NCI-H2081 treated with DMSO at 0.1 percent for 48 hours (cell line): ENCODE measurements around the gene DPYSL5.
"Not testable (repeated sequence)": the region's sequence is repeated elsewhere in the genome, so short reads cannot be mapped to it uniquely, and the experiment has no call there.

Experiments
- DNase-seq: peaks from one replicate; lab custom pipeline; 2025; lab: John Stamatoyannopoulos, UW

Gene DPYSL5

DNA sequence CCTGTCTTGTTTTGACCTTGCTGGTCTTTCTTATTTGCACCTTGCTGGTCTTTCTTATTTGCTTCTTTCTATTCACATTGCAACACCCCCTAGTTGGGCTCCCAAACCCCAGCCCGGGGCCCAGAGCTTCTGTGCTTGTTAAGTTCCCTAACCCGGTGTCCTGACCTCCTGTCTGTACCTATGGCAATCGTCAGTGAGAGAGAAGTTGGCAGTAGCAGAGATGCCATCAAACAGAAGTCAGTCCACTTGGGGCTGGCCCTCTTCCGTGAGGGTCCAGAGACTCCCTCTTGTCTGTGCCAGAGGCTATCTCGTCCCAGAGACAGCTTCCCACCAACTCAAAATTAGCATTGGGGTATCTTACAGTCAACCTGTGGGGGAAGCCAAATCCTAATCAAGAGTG is 55.7 kb downstream of the DPYSL5 start:
- no peak for DNase-seq

DNA sequence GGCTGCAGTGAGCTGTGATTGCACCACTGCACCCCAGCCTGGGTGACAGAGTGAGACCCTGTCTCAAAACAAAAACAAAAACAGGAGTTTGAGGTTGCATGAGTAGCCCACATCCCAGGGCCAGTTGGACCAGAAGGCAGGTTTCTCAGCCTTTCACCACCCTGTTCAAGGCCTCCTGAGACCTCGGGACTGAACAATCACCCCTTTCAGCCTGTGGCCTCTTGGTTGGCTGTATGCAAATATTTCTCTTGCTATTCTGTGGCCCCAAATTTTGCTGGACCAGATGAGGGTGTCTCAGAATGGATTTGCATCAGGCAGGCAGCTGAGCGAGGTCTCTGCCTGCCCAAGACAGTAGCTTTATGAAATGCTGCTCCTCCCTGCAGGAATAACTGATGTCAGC is 56.9 kb downstream of the DPYSL5 start:
- no peak for DNase-seq

DNA sequence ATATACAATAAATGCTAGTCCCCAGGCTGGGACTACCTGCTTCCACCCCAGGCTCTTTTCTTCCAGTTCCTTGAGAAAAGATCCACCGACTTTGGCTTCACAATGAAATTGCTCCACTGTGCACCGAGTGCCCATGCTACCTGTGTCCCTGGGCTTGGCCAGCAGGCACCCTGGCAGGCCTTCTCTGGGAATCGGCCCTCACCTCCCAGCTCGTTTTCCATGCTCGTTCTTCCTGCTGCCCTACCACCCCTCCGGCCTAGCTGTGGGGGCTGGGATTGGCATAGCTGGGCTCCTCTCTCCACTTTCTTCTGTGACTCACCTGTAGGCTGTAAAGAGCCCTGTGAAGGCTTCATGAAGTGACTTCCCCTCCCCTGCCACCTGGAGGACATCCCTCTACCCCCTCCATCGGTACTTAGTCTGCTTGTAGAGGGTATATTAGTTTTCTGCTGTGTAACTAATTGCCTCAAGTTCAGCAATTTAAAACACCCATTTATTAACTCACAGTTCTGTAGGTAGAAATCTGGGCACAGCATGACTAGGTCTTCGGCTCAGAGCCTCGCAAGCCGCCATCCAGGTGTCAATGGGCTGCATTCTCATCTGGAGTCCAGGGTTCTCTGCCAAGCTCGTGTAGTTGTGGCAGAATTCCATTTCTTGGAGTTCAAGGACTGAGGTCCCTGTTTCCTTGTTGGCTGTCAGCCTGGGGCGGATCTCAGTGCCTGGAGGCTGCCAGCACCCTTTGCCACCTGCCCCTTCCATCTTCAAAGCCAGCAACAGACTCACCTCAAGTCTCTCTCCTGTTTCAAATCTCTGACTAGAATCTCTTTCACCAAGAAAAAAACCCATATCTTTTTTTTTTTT is 57.6 kb downstream of the DPYSL5 start:
- no peak for DNase-seq

- DNase-seq: no peak
These were observed 59.5 kb downstream of the DPYSL5 start for GRCh38 chr2:26907416-26907815.

- DNase-seq: no peak
These were observed 62.2 kb downstream of the DPYSL5 start for GRCh38 chr2:26910176-26910575.

- DNase-seq: peak; percentile 77
These were observed 64.3 kb downstream of the DPYSL5 start for GRCh38 chr2:26911911-26912861.

DNA sequence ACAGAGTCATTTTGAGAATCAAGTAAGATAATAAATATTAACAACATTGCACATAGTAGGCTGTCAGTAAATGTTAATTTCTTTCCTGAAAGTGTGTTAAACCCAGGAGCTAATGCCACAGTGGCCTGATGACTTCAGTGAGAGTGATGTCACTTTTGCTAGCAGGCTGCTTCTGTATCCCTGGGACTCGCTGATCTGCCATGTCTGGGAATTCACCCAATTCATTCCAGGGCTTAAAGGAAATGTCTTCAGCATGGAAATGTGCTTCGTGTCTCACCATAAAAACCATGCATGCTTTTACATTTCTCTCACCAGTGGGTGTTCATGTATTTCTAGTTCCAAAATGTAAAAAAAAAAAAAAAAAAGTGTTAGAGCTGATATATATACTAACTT is 65.7 kb downstream of the DPYSL5 start:
- no peak for DNase-seq

GRCh38 chr2:26913999-26914658 is 66.2 kb downstream of the DPYSL5 start:
- no peak for DNase-seq

DNA sequence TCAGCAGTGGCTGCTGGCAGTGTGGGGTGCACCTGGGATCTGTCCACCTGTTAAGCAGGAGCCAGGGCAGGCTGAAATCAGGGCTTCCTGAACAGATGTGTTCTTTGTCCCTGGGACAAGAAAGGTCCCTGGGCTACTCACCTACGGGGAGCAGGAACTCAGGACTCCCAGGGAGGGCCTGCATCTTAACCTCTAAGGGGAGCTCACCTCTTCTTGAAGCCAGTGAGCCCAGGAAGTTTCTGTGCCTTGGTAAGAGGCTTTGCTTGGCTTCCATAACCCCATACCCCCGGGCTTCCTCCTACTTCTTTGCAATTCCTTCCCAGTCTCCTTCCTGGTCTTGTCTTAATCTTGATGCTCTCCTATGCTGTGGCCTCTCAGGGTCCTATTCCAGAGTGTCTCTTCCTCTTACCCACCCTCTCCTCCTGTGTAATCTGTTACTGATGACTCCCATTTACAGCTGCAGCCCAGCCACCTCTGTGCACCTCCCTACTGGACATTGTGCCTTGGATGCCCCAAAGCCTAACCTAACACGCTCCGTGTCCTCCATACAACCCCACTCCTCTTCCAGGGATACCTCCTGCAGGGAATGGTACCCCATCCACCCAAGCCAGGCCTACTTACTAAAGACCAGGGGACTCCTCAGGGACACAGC is 66.9 kb downstream of the DPYSL5 start:
- no peak for DNase-seq

GRCh38 chr2:26915316-26915715 is 67.4 kb downstream of the DPYSL5 start:
- DNase-seq: no peak

GRCh38 chr2:26916128-26916692 is 68.3 kb downstream of the DPYSL5 start:
- DNase-seq: no peak

- no peak for DNase-seq
These were observed 69.4 kb downstream of the DPYSL5 start for GRCh38 chr2:26917135-26917836.

- no peak for DNase-seq
These were observed 73.4 kb downstream of the DPYSL5 start for GRCh38 chr2:26921323-26921722.

DNA sequence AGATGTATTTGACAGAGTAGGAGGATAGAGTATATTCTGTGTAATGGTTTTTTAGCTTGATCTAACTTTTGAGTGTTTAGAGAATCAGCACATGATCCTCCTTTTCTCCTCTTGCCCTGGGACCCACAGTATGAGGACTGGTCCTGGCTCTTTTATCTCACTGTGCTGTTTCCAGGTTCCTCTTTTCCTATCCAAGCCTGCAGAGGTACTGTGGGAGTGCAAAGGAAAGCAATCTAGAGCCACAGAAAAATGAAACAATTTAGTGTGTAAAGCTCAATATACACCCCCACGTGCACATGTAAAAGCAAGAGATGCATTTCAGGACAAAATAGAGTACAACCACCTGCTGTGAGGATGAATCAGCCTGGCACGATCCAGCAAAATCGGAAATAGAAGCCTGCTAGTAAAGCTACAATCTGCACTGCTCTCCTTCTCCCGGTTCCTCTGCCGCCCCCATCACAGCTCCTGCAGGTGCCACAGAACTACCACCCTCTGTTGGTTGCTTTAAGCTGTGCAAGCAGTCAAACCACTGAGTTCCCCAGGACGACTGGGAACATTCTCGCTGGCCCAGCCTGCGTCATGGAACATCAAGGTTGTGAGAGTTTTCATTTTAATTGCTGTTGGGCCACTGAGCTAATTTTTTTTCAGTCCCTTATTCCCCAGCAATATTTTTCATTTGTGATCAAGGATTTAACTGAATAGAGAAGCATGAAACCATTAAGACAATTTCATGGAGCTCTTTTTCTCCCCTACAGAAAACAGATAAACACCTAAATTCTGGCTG is 74.7 kb downstream of the DPYSL5 start:
- peak; percentile 23 for DNase-seq

- not testable (repeated sequence) for DNase-seq
These were observed 75.2 kb downstream of the DPYSL5 start for GRCh38 chr2:26923189-26923466.

- no peak for DNase-seq
These were observed 76.8 kb downstream of the DPYSL5 start for GRCh38 chr2:26924731-26925099.

- no peak for DNase-seq
These were observed 77.3 kb downstream of the DPYSL5 start for GRCh38 chr2:26925100-26925791.

DNA sequence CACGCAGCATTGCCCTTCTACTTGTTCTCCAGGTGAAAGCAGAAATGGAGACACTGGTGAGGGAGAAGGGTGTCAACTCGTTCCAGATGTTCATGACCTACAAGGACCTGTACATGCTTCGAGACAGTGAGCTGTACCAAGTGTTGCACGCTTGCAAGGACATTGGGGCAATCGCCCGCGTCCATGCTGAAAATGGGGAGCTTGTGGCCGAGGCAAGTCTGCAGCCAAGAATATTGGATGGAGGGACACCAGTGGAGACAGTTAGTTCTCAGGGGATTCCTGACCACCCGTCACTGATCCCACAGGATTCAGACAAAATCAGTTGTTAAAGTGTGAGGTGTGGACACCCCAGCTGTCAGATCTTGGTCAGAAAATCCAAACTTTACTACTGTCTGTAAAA is 79.3 kb downstream of the DPYSL5 start:
- no peak for DNase-seq

GRCh38 chr2:26932974-26933373 is 85.0 kb downstream of the DPYSL5 start:
- no peak for DNase-seq
